GM19463 (cell line): Measurements from ENCODE around the gene CCDC136.

Experiments used
- ATAC-seq: cut with Tn5 transposase; IDR thresholded peaks from one replicate; pipeline ENCODE4 v1.9.1; 2021; ENCODE audit warnings: mild to moderate bottlenecking, moderate library complexity; ENCODE audit not compliant: unreplicated experiment

CCDC136 gene

GRCh38 chr7:128830231-128831177 is 38.7 kb downstream of the CCDC136 start, which contains the start of gene FLNC:
FLNC (plus strand) TSS chr7:128830406; CDS start chr7:128830638, 232 bp downstream.
- ATAC-seq, result no peak

DNA sequence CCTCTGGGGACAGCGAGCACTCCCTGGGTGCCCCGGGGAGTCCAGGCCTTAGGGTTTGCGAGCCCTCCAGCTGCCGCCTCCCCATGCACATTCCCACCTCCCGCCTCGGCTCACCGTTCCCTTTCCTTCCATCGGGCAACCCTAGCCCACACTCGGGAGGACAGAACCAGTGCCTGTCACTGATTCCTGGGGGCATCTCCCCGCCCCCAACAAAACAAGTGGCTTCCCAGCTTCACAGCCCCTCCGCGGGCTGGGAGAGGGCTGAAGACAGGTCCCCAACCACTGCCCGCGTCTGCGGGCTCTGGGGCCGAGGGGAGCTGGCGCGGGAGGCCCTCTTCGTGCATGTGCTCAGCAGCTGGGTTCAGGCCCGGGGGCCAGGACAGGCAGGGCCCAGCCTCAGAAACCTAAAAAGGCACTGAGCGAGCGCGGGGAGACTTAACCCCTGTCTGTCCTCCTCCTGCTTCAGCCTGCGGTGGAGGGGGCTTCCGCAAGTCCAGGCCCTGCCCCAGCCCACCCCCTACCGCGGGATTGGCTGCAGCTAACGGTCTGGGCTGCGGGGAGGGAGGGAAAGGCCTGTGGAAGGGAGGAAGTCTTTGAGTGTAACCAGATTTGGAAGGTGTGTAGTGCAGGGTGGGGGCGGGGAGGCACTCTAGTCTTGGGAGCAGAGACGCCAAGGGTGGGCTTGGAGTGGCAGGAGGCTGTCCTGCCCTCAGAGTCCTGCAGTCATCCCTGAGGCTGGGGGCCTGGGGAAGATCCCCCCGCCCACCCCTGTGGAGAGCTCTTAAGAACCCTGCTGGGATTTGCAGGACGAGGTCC is 39.6 kb downstream of the CCDC136 start:
- ATAC-seq, result no peak

GRCh38 chr7:128831994-128832879 is 40.5 kb downstream of the CCDC136 start:
- ATAC-seq, result no peak

GRCh38 chr7:128832880-128833147 is 41.0 kb downstream of the CCDC136 start:
- no peak for ATAC-seq

GRCh38 chr7:128833148-128833945 is 41.6 kb downstream of the CCDC136 start:
- no peak for ATAC-seq

GRCh38 chr7:128833946-128834325 is 42.2 kb downstream of the CCDC136 start:
- ATAC-seq, result no peak

GRCh38 chr7:128835231-128835751 is 43.5 kb downstream of the CCDC136 start:
- ATAC-seq, result no peak

GRCh38 chr7:128835790-128836641 is 44.2 kb downstream of the CCDC136 start:
- ATAC-seq, result no peak

DNA sequence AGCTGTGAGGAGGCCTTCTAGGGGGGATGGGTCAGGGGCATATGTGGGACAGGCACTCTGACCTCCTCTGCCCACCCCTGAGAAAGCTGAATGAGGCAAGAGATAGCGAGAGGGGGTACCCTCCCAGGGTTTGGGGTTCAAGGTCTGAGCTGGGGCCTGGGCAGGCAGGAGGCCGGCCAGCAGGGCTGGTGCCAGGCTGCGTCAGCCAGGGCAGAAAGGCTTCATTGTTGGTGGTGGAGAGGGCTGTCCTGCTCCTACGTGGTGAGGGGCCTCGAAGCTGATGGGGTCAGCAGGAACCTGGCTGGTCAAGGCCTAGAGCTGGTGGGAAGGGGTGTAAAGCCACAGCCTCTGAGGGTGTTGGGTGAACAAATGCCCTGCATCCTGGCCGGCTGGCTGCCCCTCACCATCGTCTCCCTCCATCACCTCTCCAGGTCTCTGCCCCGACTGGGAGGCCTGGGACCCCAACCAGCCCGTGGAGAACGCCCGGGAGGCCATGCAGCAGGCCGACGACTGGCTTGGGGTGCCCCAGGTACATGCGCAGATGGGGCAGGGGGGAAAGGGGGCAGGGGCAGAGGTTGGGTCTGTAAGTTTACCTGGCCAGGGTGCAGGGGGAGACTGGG is 45.1 kb downstream of the CCDC136 start:
- no peak for ATAC-seq

GRCh38 chr7:128837521-128837921 is 45.8 kb downstream of the CCDC136 start:
- ATAC-seq, result no peak

DNA sequence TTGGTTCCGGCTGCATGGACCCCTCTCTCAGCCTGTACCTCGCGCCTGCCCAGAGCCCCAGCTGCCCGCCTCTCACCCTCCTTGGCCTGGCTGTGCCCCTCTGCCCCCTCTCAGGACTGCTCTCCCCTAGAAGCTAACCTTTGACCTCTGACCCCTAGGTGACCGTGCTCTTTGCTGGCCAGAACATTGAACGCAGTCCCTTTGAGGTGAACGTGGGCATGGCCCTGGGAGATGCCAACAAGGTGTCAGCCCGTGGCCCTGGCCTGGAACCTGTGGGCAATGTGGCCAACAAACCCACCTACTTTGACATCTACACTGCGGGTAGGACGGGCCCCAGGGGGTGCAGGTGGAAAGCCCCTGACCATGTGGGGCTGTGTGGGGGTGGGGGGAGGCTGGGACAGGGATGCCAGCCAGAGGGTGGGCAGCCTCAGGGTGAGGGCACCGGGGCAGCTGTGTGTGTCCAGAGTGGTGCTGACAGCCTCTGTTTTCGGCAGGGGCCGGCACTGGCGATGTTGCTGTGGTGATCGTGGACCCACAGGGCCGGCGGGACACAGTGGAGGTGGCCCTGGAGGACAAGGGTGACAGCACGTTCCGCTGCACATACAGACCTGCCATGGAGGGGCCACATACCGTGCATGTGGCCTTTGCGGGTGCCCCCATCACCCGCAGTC is 46.5 kb downstream of the CCDC136 start:
- no peak for ATAC-seq

DNA sequence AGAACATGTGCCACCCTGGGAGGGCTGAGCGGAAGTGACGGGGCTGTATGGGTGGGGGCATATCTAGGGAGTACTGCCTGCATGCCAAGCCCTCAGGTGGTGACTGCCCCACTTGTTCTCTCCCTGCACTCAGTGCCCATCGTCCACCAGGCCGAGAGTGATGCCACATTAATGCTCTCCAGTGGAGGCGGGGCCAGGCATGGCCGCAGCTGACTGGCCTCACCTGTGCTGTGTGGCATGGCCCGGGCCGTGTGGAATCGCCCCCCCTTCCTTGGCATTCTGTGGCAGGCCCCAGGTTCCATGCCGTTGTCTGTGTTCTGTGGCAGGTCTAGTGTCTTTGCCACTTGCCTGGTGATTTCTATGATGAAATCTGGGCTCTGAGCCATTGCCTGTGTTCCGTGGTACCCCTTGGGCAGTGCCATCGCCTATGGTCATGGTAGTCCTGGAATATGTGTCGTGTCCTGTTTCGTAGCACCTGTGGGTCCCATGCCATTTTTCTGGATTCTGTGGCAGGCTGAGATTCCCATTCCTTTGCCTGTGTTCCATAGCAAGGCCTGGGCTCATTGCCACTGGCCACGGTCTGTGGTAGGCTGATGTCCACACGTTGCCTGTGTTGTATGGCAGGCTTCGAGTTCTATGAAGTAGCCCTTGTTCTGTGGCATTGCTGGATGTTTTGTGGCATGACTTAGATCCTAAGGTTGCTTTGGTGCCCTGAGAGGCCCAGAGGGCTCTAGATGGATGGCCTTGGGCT is 47.4 kb downstream of the CCDC136 start:
- ATAC-seq, result no peak

DNA sequence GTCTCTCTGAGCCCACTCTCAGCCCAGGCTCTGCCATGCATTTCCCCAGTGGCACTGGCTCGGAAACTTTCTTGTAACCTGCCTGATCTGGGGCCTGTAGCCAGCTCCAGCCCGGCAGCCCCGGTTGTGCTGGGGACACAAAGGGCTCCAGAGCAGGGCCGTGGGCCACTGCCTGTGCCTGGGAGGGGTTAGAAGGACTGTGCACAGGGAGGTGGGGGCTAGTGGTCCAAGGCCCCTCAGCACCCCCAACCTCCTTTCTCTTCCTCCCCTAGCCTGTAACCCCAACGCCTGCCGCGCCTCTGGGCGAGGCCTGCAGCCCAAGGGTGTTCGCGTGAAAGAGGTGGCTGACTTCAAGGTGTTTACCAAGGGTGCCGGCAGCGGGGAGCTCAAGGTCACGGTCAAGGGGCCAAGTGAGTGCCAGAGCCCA is 48.0 kb downstream of the CCDC136 start:
- no peak for ATAC-seq

DNA sequence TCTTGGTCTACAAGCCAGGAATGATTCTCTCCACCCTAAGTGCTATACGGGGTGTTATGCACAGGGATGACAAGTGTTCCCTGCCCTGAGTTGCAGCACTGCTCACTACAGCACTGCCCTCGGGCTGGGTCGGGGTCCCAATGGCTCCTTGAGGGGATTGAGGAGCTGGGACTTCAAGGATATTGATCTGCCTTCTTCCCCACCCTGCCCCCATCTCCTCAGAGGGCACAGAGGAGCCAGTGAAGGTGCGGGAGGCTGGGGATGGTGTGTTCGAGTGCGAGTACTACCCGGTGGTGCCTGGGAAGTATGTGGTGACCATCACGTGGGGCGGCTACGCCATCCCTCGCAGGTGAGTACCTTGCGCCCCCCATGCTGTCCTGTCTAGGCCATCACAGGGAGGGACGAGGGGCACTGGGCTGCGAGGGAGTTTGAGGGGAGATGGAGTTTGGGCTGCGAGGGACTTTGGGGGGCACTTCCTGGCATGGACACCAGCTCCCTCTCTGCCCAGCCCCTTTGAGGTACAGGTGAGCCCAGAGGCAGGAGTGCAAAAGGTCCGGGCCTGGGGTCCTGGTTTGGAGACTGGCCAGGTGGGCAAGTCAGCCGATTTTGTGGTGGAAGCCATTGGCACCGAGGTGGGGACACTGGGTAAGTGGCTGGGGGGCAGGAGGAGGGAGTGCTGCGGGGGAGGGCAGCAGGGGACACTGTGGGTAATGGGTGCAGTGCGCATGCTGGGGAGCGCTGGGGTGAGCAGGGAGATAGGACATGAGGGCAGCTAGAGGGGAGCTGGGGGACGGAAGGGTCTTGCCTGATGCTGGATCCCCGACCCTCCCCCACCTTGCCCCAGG is 48.8 kb downstream of the CCDC136 start:
- ATAC-seq, result no peak

DNA sequence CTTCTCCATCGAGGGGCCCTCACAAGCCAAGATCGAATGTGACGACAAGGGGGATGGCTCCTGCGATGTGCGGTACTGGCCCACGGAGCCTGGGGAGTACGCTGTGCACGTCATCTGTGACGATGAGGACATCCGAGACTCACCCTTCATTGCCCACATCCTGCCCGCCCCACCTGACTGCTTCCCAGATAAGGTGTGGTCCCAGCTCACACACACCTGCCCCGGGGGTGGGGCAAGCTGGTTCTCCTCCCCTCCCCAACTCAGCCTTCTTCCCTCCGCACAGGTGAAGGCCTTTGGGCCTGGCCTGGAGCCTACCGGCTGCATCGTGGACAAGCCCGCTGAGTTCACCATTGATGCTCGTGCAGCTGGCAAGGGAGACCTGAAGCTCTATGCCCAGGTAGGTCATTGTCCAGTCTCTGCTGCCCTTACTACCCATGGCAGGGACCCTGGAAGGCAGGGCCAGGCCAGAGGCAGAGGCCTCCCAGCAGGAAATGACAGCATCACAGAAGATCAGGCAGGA is 49.5 kb downstream of the CCDC136 start:
- ATAC-seq, result no peak
